ENCODE data around the gene NTN5.

DNA sequence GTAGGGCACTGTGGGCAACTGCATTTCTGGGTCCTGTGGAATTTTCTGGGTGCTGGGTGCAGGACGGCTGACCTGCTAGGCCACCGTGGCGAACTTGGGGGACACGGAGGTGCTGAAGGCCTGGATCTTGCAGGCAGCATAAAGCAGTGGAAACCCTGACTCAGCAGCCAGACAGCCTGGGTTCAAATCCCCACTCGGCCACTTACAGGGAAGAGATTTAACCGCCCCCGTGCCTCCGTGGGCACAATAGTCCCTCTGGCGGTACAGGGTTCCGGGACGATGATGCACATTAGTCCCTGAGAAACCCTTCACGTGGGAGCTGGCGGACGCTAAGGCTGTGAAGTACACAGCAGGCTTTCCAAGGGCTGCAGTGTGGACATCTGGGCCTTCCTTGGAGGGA, 60.9 kb downstream of the NTN5 start:
- TF ChIP-seq POLR2AphosphoS5 (IDR thresholded peaks at IDR 0.05; ENCODE audit: low read depth, low read length) = no peak
- no peak for TF ChIP-seq SIN3A (IDR thresholded peaks at IDR 0.05; ENCODE audit: borderline replicate concordance, insufficient read depth, low read length)
- TF ChIP-seq, protein P1, sequence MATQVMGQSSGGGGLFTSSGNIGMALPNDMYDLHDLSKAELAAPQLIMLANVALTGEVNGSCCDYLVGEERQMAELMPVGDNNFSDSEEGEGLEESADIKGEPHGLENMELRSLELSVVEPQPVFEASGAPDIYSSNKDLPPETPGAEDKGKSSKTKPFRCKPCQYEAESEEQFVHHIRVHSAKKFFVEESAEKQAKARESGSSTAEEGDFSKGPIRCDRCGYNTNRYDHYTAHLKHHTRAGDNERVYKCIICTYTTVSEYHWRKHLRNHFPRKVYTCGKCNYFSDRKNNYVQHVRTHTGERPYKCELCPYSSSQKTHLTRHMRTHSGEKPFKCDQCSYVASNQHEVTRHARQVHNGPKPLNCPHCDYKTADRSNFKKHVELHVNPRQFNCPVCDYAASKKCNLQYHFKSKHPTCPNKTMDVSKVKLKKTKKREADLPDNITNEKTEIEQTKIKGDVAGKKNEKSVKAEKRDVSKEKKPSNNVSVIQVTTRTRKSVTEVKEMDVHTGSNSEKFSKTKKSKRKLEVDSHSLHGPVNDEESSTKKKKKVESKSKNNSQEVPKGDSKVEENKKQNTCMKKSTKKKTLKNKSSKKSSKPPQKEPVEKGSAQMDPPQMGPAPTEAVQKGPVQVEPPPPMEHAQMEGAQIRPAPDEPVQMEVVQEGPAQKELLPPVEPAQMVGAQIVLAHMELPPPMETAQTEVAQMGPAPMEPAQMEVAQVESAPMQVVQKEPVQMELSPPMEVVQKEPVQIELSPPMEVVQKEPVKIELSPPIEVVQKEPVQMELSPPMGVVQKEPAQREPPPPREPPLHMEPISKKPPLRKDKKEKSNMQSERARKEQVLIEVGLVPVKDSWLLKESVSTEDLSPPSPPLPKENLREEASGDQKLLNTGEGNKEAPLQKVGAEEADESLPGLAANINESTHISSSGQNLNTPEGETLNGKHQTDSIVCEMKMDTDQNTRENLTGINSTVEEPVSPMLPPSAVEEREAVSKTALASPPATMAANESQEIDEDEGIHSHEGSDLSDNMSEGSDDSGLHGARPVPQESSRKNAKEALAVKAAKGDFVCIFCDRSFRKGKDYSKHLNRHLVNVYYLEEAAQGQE (IDR thresholded peaks at IDR 0.05; ENCODE audit: insufficient read depth in 1 of 2, low read depth in 2 of 2, low read length in 2 of 2) = no peak
- no peak for TF ChIP-seq TAF1 (IDR thresholded peaks at IDR 0.05; ENCODE audit: borderline replicate concordance, insufficient read depth, low read length)
- TF ChIP-seq FOXP2 (optimal IDR thresholded peaks at IDR 0.05; ENCODE audit: borderline replicate concordance, extremely low read depth, extremely low read length, insufficient read depth) = no peak
